ENCODE measurements around the gene CMSS1.
"Not testable (repeated sequence)": the region's sequence is repeated elsewhere in the genome, so short reads cannot be mapped to it uniquely, and the experiment has no call there.

The CMSS1 gene

DNA sequence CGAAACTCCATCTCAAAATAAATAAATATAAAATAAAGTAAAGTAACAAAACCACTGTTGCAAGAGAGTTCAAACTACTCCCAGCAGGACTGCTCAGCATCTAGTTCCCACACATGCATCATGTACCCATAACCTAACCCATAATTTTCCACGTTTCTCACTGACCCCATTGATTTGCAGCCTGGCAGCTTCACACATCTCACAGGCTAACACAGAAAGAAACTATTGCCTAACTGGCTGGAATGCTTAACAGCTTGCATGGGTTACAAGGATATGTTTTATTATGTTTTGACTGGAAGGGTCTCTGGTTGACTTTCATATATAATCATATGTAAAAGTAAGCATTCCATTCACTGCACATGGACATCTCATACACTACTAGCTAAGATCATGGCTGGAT lies 387.5 kb downstream of the CMSS1 start:
- in situ Hi-C loops (cut with HindIII; ENCODE audit: low sequenced_read_pairs), result no loop called here

GRCh38 chr3:100206687-100207086 lies 389.0 kb downstream of the CMSS1 start:
- in situ Hi-C loops (cut with HindIII; ENCODE audit: low sequenced_read_pairs), result no loop called here

GRCh38 chr3:100207886-100208285 lies 390.2 kb downstream of the CMSS1 start:
- in situ Hi-C loops (cut with HindIII; ENCODE audit: low sequenced_read_pairs), result no loop called here

GRCh38 chr3:100209169-100209568 lies 391.5 kb downstream of the CMSS1 start:
- in situ Hi-C loops (cut with HindIII; ENCODE audit: low sequenced_read_pairs), result no loop called here

DNA sequence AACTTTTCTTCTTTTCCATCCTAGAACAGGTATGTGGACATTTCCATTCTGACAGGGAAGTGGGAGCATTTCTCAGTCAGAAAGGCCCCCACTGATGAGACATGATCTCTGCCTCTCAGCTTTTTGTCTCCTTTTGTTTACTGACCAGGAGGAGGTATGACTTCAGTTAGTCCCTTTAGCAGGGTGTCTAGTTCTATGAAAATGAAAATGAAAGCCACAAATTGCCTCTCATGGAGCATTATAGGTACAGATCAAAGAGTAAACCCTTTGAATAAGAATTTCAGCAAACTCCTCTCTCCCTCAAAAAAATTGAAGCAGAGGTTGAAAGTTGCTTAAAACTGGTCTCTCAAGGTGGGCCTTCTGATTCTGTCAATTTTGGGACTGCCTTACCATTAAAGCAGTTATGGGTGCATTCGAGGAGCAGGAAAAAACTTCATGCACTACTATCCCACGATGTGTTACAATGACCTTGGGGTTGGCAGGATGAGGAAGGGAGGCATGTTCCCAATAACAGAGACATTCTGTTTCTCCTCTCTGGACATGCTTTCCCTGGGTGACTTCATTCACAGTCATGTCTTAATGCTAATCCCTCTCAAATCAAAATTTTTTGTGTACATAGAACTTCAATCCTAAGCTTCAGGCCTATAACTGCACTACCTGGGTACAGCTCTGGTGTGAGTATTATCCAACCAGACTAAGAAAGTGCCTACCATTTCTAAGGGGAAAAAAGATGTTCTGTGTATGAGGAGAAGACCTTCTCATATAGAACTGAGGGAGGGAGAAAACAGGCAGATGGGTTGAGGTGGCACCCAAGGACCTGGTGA lies 392.5 kb downstream of the CMSS1 start:
- in situ Hi-C loops (cut with HindIII; ENCODE audit: low sequenced_read_pairs), result loop anchor here (5.0 kb wide), 1 partner anchor 48 kb away; no protein-coding TSS in a partner anchor

DNA sequence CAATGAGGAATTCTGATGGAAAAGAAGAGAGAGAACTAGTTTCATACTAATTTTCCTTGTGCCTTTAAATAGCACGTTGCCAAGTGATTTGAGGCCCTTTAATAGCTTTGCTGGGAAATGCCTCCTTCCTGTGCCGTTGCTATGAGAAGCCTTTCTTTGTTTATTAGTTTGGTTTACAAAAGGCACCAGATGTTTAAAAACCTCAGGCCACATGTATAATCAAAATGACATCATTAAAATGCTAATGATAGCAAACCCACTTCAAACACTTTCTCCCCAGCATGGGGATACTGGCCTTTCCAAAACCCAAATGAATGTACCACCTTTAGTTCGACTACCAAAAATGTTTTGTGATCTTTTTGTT lies 393.1 kb downstream of the CMSS1 start:
- in situ Hi-C loops (cut with HindIII; ENCODE audit: low sequenced_read_pairs), result loop anchor here (5.0 kb wide), 1 partner anchor 48 kb away; no protein-coding TSS in a partner anchor

GRCh38 chr3:100213891-100214573 lies 396.4 kb downstream of the CMSS1 start:
- in situ Hi-C loops (cut with HindIII; ENCODE audit: low sequenced_read_pairs), result loop anchor here (5.0 kb wide), 1 partner anchor 52 kb away; no protein-coding TSS in a partner anchor

- in situ Hi-C loops (cut with HindIII; ENCODE audit: low sequenced_read_pairs), result loop anchor here (5.0 kb wide), 1 partner anchor 52 kb away; no protein-coding TSS in a partner anchor
Measured at GRCh38 chr3:100214574-100214964, 396.9 kb downstream of the CMSS1 start.

DNA sequence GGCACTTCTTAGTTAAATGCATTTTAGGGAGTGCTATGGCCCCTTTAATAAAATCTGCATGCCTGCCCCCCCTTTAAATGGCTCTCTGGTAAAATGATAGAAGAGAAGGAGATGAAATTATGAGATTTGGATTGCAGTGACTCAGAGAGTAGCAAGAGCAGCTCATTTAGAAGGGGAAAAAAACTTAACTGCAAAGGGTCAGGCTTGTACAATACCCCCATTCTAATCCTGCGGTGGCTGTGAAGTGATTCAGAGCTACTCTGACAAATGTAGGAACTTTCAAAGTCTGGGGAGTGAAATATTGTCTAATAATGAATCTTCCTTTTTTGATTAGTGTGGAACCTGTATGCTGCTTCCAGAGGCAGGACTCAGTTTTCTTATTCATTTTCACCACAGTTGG lies 399.1 kb downstream of the CMSS1 start:
- in situ Hi-C loops (cut with HindIII; ENCODE audit: low sequenced_read_pairs), result no loop called here

GRCh38 chr3:100221159-100221558 lies 403.5 kb downstream of the CMSS1 start:
- in situ Hi-C loops (cut with HindIII; ENCODE audit: low sequenced_read_pairs), result no loop called here

- in situ Hi-C loops (cut with HindIII; ENCODE audit: low sequenced_read_pairs), result no loop called here
Measured at GRCh38 chr3:100225193-100225592, 407.5 kb downstream of the CMSS1 start.

GRCh38 chr3:100225883-100226282 lies 408.2 kb downstream of the CMSS1 start:
- in situ Hi-C loops (cut with HindIII; ENCODE audit: low sequenced_read_pairs), result no loop called here

GRCh38 chr3:100226712-100227429 lies 409.2 kb downstream of the CMSS1 start:
- in situ Hi-C loops (cut with HindIII; ENCODE audit: low sequenced_read_pairs), result no loop called here

GRCh38 chr3:100227511-100227921 lies 409.9 kb downstream of the CMSS1 start:
- in situ Hi-C loops (cut with HindIII; ENCODE audit: low sequenced_read_pairs), result no loop called here

GRCh38 chr3:100228247-100228646 lies 410.6 kb downstream of the CMSS1 start:
- in situ Hi-C loops (cut with HindIII; ENCODE audit: low sequenced_read_pairs), result no loop called here

GRCh38 chr3:100229188-100229587 lies 411.5 kb downstream of the CMSS1 start:
- in situ Hi-C loops (cut with HindIII; ENCODE audit: low sequenced_read_pairs), result not testable (repeated sequence)

- in situ Hi-C loops (cut with HindIII; ENCODE audit: low sequenced_read_pairs), result no loop called here
Measured at GRCh38 chr3:100230710-100231109, 413.0 kb downstream of the CMSS1 start.
